CD4-positive, alpha-beta T cell treated with Interferon gamma for 1 hour (primary cell): Measurements from ENCODE around the gene AKAP11.

Source experiments
- DNase-seq: peaks from one replicate; pipeline ENCODE4 v3.0.0-alpha.2; 2020

Gene AKAP11

DNA sequence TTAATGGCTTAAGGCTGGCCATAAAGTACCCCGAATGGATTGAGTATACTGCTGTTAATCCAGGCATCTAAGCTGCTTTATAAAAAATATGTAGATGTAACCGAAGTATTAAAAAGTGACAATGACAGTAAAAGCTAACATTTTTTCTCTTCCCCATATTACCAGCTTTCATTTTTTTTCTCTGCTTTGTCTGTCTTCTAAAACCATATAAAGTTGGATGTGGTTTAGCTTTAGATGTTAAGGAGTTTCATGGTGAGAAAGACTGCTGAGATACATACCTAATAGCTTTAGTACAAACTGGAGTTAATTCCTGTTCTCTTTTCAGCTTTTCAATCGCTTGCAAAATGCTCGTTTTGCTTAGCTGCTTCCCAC lies 838 bp downstream of the AKAP11 start:
- no peak for DNase-seq

DNA sequence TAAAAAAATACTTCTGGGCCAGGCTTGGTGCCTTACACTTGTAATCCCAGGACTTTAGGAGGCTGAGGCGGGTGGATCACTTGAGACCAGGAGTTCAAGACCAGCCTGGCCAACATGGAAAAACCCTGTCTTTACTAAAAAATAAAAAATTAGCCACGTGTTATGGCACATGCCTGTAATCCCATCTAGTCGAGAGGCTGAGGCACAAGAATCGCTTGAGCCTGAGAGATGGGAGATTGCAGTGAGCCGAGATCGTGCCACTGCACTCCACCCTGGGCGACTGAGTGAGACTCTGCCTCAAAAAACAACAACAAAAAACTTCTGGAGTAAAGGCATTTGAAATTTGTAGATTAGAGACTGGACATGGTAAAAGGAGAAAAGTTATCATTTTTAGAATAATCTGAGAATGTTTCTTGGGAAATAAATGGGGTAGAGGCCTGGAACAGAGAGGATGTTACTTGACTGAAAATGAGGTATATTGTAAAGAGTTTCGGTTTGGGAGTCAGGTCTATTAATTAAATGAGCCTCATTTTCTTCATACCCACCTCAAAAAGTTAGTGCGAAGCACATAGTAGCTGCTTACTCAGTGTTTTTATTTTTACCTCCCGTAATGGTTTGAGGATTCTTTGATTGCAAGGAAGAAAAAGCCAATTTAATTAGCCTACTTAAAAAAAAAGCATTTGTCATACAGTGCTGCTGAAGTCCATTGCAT lies 2.6 kb downstream of the AKAP11 start:
- DNase-seq = no peak

DNA sequence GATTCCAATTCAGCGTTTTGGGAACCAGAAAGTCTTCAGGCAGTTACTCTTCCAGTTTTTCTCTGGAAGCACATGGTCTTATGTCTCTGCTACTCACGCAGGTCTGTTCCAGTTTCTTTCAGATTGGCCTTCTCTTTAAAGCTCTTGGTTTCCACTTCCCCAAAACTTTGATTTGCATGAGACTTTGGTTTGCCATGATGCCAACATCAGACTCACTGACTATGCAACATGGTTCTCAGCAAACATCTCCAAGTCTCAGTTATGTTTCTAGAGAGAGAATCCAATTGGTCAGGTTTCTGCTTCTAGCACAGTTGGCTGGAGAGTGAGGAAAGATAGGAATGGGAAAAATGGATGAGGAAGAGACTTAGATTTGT lies 3.1 kb downstream of the AKAP11 start:
- peak; percentile 6 for DNase-seq

DNA sequence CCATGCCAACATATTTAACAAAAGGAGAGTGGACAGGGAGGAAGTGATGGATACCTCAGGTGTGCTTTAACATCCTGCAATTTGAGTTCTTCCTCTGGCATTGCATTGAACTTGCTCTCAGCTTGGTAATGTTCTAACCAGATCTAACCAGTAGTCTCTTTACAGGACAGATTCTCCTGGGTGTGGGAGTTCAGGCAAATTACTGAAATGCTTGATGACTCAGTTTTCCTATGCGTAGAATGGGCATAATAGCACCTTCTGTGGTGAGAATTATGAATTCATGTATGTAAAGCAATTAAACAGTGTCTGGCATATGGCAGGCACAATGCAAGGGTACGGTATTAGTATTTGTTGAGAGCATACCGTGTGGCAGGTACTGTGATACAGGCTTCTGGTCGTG lies 3.6 kb downstream of the AKAP11 start:
- DNase-seq = no peak

DNA sequence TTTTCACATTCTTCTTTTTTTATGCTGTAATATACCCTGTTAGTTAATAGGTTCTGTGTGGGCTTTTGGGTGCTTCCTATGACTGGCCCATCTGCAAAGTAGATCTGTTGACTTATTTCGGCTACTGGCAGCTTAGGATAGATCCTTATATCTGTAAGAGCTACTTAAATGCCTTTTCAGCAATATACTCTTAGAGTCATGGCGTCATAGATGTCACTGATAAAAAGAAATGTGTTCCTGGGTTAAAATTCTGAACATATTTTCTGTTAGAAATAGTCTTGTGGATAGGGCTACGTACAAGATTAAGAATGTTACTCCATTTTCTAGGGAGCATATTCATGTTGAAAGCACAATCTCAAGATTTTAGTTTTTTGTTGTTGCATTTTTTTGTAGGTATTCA lies 4.7 kb downstream of the AKAP11 start:
- DNase-seq = no peak

DNA sequence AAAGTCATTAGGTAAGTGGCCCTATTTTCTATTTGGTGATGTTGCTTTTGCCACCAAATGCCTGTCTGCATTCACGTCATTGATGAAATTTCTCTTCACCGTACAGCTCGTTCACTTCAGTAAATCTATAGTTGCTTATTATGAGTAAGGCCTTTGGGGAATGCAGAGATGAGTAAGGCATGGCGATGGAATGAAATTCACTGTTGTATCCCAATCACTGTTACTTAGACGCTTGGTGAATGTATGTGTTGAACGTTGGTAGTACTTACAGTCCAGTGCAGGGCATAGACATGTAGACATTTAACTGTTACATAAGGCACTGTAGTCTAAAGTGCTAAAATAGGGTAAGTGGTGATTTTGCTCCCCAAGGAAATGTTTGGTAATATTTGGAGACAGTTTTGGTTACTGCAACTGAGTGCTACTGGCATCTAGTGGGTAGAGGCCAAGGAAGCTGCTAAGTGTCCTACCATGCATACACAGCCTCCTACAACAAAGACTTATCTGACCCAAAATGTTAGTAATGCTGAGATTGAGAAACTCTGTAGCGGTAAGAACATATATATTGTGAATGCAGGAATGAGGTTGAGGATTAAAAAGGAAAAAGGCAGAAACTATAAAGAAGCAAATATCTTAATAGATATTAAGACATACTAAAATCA lies 5.8 kb downstream of the AKAP11 start:
- no peak for DNase-seq

DNA sequence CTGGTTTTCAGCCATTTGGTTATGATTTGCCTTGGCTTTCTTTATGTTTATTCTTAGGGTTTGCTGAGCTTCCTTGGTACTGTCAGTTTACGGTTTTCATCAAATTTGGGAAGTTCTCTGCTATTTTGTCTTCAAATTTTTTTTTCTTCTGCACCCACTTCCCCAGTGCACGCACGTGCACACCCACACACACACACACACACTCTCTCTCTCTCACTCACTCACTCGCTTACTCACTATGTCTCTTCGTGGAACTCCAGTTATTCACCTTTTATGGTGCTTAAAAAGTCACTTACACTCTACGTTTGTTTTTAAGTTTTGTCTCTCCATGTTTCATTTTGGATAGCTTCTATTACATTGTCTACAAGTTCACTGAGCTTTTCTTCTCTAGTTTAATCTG lies 7.1 kb downstream of the AKAP11 start:
- peak; percentile 16 for DNase-seq

DNA sequence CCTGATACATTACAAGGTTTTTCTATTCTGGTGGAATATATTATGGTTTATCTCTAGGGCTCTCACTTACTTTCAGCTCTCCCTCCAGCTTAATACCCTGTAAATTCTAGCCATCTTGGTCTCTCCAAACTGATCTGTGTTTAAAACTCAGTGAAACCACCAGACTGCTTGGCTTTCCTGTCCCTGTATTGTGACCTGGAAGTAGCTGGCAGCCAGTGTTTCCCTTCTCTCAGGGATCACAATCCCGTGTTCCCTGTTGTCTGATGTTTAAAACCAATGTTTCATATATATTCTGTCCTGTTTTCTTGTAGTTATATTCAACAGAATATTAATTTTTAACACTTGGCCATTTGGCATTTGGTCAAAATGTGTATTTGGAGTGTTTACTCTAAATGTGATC lies 8.0 kb downstream of the AKAP11 start:
- no peak for DNase-seq

DNA sequence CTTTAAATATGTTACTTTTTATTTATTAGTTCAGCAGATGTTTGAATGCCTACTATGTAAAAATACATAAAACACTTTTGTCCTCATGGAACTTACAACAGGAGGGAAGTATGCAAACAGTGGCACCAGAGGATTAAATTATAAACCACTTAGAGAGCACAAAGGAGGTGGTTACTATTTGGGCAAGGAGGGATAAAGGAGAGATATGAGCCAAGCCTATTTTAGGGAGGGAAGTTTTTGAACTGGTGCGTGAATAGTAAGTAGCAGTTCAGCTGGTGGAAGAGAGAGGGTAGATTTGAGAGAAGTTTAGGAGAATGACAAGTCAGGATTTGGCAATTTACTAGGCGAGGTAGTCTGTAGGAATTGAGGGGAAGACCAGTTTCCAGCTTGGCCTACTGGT lies 8.6 kb downstream of the AKAP11 start:
- DNase-seq = no peak

DNA sequence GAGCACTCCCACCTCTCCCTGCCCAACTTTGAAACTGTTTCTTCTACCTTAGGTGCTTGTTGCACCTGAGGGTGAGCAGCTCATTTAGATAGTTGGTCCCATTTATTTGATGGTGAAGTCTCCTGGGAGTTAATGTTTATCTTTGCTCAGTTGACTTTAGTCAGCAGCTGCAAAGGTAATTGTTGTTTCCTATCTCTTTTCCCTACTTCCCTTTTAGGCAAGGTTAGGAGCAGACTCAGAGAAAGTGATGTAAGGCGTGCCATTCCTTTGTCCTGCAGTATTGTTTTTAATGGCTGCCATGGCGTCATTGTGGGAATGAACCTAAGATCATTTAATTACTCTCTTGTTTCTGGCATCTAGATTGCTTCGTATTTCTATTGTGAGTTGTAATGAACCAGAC lies 11.6 kb downstream of the AKAP11 start:
- DNase-seq = no peak

DNA sequence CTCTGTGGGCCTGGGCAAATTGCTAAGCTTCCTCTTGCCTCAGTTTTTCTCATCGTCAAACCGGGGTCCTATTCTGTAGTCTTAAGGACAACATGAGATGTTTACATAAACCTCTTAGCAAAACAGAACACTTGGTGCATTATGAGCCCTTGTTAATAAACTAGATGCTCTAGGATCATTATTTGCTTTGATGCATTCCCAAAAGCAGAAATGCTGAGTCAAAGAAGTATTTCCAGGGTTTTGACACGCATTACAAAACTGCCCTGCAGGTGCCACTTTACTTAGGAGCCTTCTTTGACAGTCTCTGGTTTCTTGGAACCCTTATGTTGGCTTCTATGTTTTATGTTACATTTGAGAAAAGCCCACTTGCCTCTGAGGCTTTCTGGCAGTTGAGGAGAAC lies 12.1 kb downstream of the AKAP11 start:
- no peak for DNase-seq

DNA sequence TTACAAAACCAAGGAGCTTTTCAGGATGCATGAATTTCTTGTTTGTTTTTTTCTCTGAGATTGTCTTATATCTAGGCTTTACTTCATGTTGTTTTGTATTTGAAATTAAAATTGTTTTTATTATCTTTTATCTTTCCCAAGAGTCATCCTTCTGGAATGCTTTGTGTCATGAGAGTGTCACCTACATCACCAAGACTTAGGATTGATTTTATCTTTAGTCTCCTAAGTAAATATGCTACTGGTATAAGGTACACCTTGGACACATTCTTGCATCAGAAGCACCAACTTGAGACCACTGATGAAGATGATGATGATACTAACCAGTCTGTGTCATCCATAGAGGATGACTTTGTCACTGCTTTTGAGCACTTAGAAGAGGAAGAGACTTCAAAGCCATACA lies 26.4 kb downstream of the AKAP11 start:
- no peak for DNase-seq

DNA sequence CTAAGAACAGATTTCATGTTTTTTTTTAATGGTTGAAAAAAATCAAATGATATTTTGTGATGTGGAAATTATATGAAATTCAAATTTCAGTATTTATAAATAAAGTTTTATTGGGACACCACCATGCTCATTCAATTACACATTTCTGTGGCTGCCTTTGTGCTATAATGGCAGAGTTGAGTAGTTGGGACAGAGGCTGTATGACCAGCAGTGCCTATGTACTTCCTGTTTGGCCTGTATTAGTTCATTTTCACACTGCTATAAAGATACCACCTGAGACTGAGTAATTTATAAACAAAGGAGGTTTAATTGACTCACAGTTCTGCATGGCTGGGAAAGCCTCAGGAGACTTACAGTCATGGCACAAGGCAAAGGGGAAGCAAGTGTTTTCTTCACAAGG lies 33.6 kb downstream of the AKAP11 start:
- DNase-seq = no peak

DNA sequence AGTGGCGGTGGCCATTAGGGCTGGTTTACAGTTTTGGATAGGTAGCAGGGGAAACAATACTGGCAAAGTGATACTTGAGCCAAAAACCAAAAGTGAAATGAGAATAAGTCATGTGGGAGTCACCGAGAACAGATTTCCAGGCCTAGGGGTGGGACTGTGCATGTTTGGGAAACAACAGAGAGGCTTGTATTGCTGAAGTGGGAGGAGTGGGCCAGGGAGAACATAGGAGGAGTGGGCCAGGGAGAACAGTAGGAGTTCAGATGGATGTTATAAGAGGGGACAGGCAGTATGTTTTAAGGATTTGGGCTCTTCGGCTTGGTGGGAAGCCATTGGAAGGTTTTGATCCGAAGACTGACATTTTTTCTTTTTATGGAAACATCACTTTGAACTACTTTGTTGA lies 35.5 kb downstream of the AKAP11 start:
- no peak for DNase-seq

DNA sequence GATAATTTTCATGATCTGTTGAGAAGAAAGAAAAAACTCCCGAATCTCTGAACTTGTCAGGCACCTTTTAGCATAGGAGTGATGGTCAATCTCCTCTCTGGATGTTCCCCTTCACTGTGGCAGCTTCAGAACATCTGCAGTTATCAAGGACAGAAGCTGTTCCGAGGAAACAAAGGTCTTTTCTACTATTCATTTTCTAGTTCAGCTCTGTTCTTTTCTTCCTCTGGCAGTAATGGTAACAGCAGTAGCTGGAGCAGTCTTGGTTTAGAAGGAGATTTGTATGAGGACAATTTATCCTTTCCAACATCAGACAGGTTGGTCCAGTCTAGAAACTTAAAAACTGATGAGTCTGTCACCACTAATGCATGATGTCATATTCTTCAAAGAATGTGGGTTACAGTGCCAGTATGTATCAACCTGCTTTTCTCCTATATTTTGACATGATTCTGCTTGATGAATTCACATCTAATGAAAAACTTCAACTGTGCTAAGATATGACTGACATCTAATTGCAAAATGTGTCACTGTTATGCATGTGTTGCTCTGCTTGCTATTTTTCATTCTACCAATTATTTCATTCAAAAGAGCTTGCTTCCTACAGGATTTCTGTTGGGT lies 41.0 kb downstream of the AKAP11 start:
- DNase-seq = no peak

DNA sequence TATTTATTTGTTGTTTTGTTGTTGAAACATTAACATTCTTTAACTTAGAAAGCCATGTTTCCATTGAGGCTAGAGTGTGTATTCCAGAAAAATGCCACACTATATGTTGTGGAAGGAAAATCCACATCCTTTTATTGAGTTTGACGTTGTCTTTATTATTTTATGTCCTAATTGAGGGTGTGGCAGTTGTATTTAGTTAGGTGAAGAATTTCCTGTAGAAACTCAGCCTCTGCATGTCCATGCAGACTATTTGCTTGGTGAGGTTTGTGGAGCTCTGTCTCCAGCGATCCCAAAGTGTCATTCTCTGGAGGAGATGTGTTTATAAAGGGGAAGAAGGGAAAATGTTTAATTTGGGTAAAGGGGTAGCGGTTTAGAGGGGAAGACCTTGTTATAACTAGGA lies 46.6 kb downstream of the AKAP11 start:
- DNase-seq = no peak

DNA sequence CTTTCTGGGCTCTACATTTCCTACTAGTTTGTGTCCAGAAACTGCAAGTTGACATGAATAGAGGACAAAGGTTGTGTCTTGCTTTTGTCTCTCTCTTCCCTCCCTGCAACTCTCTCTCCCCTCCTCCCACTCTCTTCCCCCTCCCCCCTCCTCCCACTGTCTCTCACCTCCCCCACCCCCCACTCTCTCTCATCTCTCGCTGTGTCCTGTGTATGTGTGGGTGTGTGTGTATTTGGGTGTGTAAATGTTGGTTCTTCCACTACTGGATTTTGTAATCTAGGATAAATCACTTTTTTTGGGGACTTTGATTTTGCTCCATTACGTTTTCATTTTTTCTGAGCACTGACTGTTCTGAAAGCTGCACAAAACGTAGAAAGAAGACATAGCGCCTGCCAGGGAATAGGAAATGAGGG lies 48.4 kb downstream of the AKAP11 start:
- no peak for DNase-seq

DNA sequence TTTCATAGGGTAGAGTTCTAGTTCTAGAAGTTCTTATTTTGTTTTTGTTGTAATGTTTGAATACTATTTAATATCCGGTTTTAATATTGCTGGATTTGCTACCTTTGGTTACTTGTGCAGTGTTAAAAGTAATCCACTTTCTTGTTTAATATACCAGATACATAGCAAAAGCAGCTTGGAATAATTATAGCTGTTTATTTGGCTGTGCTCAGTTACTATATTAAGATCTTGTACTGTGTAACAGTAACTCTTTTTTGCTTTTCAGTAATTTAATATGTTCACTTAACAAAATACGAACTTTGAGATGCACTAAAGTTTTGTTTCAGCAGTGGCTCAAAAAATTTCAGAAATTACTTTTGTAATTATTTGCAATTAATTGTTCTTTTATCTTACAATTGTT lies 50.9 kb downstream of the AKAP11 start:
- DNase-seq = no peak

DNA sequence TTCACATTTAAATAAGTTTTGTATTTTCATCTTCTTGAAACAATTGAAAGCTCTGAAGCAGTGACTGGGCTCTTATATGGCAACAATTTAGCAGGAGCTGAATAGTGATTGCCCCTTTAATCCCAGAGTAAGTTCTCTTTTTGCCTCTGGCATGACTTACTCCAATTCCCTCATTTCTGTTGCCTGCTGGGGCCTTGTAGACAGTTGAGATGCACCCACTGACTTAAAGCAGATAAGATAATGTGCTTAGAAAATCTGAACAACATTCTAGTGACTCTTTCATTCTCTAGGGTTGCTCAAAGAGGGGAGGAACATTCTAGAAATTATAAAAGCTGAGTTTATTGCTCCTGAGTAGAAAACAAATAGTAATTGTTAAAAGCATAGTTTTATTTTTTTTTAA lies 52.8 kb downstream of the AKAP11 start:
- no peak for DNase-seq

DNA sequence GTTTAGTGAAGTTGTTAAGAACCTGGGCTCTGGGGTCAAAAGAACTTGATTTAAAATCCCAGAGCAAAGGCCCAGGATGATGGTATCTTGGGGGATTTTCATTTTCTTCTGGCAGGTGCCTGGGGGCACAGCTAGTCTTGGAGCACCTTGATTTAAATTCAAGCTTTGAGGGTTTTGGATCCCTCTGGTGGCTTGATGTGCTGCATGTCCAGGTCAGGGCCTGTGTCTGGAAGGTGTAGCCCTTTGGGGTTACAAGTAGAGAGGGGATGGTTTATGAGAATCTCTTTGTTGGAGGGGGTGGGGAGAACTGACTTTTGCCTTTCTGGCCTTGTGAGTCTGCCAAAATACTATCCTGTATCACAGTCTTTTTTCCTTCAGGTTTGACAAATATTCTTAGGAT lies 55.8 kb downstream of the AKAP11 start:
- no peak for DNase-seq

DNA sequence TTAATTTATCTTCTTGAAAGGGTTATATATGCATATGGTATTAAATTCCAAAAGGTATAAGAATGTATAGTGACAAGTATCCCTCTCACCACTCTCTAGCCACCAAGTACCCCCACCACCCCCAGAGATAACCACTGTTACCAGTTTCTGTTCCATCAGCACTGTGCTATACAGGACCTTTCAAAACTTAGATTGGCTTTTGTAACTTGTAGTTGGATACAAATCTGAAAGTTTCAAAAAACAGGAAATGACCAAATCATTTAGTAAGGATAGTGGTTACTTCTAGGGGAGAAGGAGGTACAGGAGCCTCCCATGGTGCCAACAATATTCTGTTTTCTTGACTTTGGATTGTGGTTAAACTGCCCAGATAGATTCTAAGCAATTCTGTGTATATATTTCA lies 56.7 kb downstream of the AKAP11 start:
- DNase-seq = no peak

DNA sequence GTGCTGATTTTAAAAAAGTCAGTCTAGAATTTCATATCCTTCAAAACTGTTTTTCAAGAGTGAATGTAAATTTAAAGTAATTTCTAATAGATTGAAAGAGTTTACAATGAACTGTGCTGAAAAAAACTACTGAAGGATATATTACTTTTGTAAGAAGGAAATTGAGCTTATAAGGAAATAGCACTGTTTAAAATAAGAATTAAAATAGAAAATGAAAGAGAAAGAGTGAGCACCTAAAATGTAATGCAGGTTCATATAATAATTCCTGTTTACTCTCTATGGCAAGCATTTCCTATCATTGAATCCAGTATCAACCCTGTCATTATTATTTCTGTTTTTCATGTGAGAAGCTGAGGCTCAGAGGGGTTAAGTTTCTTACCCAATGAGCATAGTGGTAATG lies 57.3 kb downstream of the AKAP11 start:
- DNase-seq = no peak

DNA sequence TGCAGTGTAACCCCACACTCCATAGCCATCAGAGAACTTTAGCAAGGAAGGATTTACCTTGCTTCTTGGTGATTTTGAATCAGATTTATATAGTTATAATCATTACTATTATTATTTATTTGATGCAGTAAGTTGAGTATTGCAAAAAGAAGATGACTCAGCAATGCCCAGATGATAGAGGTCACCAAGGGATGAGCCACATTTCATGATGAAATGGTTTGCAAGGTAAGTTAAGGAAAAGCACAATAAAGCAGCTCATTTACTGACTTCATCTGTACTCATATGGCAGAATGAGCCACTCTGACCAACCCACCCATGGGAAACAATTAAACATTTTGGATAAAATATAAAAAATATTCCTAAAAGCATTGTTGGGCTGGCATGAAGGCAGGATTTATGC lies 59.1 kb downstream of the AKAP11 start:
- no peak for DNase-seq

DNA sequence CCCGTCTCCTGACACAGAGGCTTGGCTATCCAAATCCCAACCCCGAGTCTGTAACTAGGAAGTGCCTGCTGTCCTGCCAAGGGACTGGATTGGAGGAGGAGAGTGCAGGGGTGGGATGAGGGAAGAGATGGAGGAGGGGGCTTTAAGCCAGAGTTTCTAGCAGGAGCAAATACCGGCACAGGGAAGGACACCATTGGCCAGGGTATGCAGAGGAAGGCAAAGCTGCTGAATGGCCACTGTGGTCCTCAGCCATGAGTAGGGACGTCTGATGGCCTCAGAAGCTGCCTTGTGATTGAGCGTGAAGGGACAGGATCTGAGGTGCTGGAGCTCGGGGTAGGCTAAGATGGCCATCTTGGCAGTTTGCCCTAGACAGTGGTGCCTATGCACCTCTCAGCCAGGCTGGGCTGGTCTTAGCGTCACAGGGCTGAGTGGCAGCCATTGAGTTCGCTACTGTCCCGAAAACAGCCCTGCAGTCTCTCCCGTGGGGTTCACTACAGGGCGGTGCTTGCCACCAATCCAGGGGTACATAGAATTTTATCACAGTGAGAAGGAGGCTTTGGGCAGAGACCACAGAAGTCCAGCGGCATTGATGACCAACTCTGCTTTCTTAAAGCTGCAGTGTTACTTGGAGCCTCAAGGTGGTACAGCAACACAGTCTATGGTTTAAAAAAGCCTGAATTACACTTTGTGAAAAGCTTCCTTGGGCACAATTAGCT lies 61.8 kb downstream of the AKAP11 start:
- no peak for DNase-seq
